ENCODE results near the gene FARP2.

- TF ChIP-seq CTCF (conservative IDR thresholded peaks at IDR 0.05; ENCODE audit: low read depth, low read length) (no peak), CEBPB (IDR thresholded peaks at IDR 0.05; ENCODE audit: low read depth, low read length) (no peak), BHLHE40 (IDR thresholded peaks at IDR 0.05; ENCODE audit: low read depth, low read length) (no peak), RAD21 (IDR thresholded peaks at IDR 0.05; ENCODE audit: low read length) (no peak), SMC3 (IDR thresholded peaks at IDR 0.05; ENCODE audit: low read depth, low read length) (no peak), MAFK (IDR thresholded peaks at IDR 0.05; ENCODE audit: low read depth, low read length) (no peak), CHD1 (IDR thresholded peaks at IDR 0.05; ENCODE audit: low read depth, low read length) (no peak), RFX5 (IDR thresholded peaks at IDR 0.05; ENCODE audit: low read depth, low read length) (no peak), POLR2A (IDR thresholded peaks at IDR 0.05; ENCODE audit: low read depth, low read length) (no peak), MAZ (IDR thresholded peaks at IDR 0.05; ENCODE audit: borderline replicate concordance, low read depth, low read length) (no peak), MXI1 (IDR thresholded peaks at IDR 0.05; ENCODE audit: borderline replicate concordance, low read depth, low read length) (no peak)
Measured at GRCh38 chr2:241501099-241501541, 145.0 kb downstream of the FARP2 start.

All from IMR-90 (cell line).